Choroid plexus epithelial cell (primary cell): ENCODE results near the gene CASP9.
A peak's percentile ranks its signal among the peaks of the same experiment; 100 is the strongest.

Experiments
- DNase-seq: peaks from one replicate; pipeline ENCODE4 v3.0.0-alpha.2; 2010; ENCODE audit warnings: low read depth
- H3K4me3 ChIP-seq: 2 replicates; pipeline ENCODE4 v1.5.1; 2011; ENCODE audit warnings: low read depth, mild to moderate bottlenecking, control low read depth, low read length, moderate library complexity
- CTCF ChIP-seq: conservative IDR thresholded peaks from 2 replicates; pipeline ENCODE4 v1.5.1; 2011; ENCODE audit warnings: low read depth, mild to moderate bottlenecking, control low read depth, inconsistent platforms, low read length, moderate library complexity

The CASP9 gene

DNA sequence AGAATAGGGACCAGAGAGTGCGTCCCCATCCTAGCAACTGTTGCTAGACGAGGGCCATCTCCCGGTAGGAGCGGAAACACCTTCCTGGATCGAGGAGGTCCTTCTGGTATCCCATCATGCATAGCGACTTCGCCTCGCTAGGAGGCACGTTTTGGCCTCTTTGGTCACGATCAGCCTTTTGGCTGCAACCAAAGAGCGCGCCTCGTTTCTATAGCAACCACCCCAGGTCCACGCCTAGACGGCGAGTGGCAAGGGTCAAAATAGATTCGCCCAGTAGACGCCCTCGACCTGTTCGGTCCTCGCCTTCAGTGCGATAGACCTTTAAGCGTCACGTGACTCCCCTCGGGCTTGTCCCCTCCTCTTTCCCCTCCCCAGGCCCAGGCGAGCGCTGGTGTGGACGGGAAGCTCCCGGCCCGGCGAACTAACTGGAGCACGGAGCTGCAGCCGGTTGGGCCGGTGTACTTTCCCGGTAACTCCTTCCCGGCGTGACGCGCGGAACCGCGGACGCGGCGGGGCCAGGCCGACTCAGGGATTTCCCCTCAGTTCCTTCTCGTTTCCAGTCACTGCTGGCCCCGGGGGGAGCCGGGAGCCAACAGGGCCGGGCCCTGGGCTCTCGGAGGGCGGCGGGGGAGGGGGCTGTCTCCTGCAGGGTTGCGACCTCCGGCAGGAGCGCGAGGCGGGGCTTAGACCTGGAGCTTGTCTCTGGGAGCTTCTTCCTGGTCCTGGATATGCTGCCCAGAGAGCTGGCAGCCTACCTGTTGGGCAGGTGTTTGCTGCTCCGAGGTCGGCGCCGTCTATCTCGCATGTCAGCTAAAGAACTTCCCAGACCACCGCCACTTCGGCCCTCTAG is 2.7 kb upstream of the CASP9 start, which contains the start of gene DNAJC16:
DNAJC16 (plus strand) TSS at position 359 of the 850 bp plus-strand sequence. CDS start 2,258 bp downstream, outside the sequence.
- TF ChIP-seq CTCF = peak; percentile 37
- peak within 1 kb of the TSS; percentile 74 for H3K4me3 ChIP-seq
- DNase-seq = peak; percentile 100

GRCh38 chr1:15526021-15526489 is 2.0 kb upstream of the CASP9 start:
- TF ChIP-seq CTCF = no peak
- peak overlapping the region; percentile 73 for H3K4me3 ChIP-seq
- peak; percentile 6 for DNase-seq

GRCh38 chr1:15525050-15526020 is 1.3 kb upstream of the CASP9 start:
- TF ChIP-seq CTCF = no peak
- H3K4me3 ChIP-seq = peak overlapping the region; percentile 74
- DNase-seq = no peak

GRCh38 chr1:15524283-15525049 is 451 bp upstream of the CASP9 start:
- TF ChIP-seq CTCF = no peak
- H3K4me3 ChIP-seq = peak overlapping the region; percentile 79
- DNase-seq = peak; percentile 100

DNA sequence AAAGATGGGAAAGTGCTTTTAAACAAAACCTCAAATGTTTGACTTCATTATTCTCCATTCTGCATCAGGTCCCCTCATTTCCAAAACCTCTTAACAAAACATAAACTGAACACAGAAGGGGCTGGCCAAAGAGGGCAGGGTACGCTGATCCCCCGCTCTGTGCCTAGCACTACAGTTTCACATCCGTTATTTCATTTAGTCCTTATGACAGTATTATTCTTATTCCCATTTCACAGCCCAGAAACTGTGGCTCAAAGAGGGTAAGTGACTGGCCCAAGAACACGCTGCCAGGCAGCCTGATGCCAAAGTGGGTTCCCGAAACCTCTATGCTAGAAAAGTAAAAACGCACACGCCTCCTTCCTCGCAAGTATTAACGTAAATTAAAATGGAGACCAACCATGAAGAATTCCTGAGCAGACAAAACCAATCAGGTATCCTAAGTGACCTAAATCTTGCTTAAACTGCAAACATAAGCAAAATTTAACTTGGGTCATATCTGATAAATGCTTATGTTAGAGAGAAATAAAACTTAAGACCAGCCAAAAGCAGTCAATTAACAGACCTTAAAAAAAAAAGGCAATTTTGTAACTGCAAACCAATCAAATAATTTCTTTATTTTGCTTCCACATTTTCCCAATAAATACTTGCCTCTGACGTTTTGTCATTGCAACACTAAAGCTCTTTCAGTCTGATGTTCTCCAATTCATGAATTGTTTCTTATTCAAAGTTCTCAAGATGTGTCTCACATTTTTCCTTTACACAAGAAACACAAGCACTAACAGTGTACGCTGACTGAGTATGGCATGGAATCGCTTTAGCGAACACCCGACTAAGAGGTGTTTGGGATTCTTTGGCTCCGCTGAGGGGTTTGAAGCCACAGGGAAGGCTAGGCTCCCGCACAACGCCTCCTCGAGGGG is 653 bp downstream of the CASP9 start:
- peak overlapping the region; percentile 62 for H3K4me3 ChIP-seq
- peak; percentile 63 for DNase-seq
- TF ChIP-seq CTCF = no peak
